WTC11 (cell line): Measurements from ENCODE around the gene GARS1.

ENCODE experiments used
- ARID4B ChIP-seq: sonication (generic); formaldehyde crosslinking; IDR thresholded peaks from 2 replicates; pipeline ENCODE4 v1.8.0; 2023; ENCODE audit warnings: missing genetic modification reagents, mild to moderate bottlenecking, borderline replicate concordance
- ATF2 ChIP-seq: sonication (generic); formaldehyde crosslinking; IDR thresholded peaks from 2 replicates; pipeline ENCODE4 v1.8.1; 2022; ENCODE audit warnings: low read depth, missing genetic modification reagents, borderline replicate concordance
- ESRRA ChIP-seq: sonication (generic); formaldehyde crosslinking; IDR thresholded peaks from 2 replicates; pipeline ENCODE4 v1.8.1; 2022; ENCODE audit warnings: mild to moderate bottlenecking, missing genetic modification reagents, borderline replicate concordance
- NFE2L1 ChIP-seq: sonication (generic); formaldehyde crosslinking; IDR thresholded peaks from 2 replicates; pipeline ENCODE4 v1.8.1; 2023; ENCODE audit warnings: missing genetic modification reagents
- NR1H2 ChIP-seq: sonication (generic); formaldehyde crosslinking; IDR thresholded peaks from 2 replicates; pipeline ENCODE4 v1.9.0; 2021; ENCODE audit warnings: mild to moderate bottlenecking, moderate library complexity, missing genetic modification reagents
- ZBTB21 ChIP-seq: sonication (generic); formaldehyde crosslinking; IDR thresholded peaks from 2 replicates; pipeline ENCODE4 v1.8.1; 2023; ENCODE audit warnings: mild to moderate bottlenecking, missing genetic modification reagents, borderline replicate concordance
- TF ChIP-seq, protein P1 (sequence below): sonication (generic); formaldehyde crosslinking; IDR thresholded peaks from 2 replicates; pipeline ENCODE4 v1.8.1; 2022; ENCODE audit warnings: mild to moderate bottlenecking, moderate library complexity, missing genetic modification reagents
- TF ChIP-seq, protein P2 (sequence below): fragments of 200-600 bp; IDR thresholded peaks from 2 replicates; pipeline ENCODE4 v1.8.0; 2022; ENCODE audit warnings: antibody characterized with exemption
- TF ChIP-seq, protein P3 (sequence below): sonication (generic); formaldehyde crosslinking; conservative IDR thresholded peaks from 2 replicates; pipeline ENCODE4 v1.8.1; 2022; ENCODE audit warnings: mild to moderate bottlenecking, missing genetic modification reagents
- TF ChIP-seq, protein P4 (sequence below): sonication (generic); formaldehyde crosslinking; IDR thresholded peaks from 2 replicates; pipeline ENCODE4 v1.8.0; 2023; ENCODE audit warnings: mild to moderate bottlenecking, missing genetic modification reagents

- TF ChIP-seq, protein P1, sequence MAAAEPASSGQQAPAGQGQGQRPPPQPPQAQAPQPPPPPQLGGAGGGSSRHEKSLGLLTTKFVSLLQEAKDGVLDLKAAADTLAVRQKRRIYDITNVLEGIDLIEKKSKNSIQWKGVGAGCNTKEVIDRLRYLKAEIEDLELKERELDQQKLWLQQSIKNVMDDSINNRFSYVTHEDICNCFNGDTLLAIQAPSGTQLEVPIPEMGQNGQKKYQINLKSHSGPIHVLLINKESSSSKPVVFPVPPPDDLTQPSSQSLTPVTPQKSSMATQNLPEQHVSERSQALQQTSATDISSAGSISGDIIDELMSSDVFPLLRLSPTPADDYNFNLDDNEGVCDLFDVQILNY = peak; percentile 77; the same call in 1 of the 2 replicates
- TF ChIP-seq, protein P2, sequence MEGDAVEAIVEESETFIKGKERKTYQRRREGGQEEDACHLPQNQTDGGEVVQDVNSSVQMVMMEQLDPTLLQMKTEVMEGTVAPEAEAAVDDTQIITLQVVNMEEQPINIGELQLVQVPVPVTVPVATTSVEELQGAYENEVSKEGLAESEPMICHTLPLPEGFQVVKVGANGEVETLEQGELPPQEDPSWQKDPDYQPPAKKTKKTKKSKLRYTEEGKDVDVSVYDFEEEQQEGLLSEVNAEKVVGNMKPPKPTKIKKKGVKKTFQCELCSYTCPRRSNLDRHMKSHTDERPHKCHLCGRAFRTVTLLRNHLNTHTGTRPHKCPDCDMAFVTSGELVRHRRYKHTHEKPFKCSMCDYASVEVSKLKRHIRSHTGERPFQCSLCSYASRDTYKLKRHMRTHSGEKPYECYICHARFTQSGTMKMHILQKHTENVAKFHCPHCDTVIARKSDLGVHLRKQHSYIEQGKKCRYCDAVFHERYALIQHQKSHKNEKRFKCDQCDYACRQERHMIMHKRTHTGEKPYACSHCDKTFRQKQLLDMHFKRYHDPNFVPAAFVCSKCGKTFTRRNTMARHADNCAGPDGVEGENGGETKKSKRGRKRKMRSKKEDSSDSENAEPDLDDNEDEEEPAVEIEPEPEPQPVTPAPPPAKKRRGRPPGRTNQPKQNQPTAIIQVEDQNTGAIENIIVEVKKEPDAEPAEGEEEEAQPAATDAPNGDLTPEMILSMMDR = no peak
- TF ChIP-seq, protein P3, sequence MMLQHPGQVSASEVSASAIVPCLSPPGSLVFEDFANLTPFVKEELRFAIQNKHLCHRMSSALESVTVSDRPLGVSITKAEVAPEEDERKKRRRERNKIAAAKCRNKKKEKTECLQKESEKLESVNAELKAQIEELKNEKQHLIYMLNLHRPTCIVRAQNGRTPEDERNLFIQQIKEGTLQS (CRISPR knock-in tag) = 0 out of 2 replicates have a peak, but pooled peaks have one; percentile 26
- peak; percentile 99 for TF ChIP-seq ARID4B
- TF ChIP-seq NR1H2 (CRISPR knock-in tag) = no peak
- peak; percentile 95; the same call in 1 of the 2 replicates for TF ChIP-seq ESRRA (CRISPR knock-in tag)
- TF ChIP-seq NFE2L1 (CRISPR knock-in tag) = peak; percentile 96
- TF ChIP-seq, protein P4, sequence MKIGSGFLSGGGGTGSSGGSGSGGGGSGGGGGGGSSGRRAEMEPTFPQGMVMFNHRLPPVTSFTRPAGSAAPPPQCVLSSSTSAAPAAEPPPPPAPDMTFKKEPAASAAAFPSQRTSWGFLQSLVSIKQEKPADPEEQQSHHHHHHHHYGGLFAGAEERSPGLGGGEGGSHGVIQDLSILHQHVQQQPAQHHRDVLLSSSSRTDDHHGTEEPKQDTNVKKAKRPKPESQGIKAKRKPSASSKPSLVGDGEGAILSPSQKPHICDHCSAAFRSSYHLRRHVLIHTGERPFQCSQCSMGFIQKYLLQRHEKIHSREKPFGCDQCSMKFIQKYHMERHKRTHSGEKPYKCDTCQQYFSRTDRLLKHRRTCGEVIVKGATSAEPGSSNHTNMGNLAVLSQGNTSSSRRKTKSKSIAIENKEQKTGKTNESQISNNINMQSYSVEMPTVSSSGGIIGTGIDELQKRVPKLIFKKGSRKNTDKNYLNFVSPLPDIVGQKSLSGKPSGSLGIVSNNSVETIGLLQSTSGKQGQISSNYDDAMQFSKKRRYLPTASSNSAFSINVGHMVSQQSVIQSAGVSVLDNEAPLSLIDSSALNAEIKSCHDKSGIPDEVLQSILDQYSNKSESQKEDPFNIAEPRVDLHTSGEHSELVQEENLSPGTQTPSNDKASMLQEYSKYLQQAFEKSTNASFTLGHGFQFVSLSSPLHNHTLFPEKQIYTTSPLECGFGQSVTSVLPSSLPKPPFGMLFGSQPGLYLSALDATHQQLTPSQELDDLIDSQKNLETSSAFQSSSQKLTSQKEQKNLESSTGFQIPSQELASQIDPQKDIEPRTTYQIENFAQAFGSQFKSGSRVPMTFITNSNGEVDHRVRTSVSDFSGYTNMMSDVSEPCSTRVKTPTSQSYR (CRISPR knock-in tag) = peak; percentile 88
- peak; percentile 74; the same call in 1 of the 2 replicates for TF ChIP-seq ATF2 (CRISPR knock-in tag)
- TF ChIP-seq ZBTB21 (CRISPR knock-in tag) = peak; percentile 95
Observed at GRCh38 chr7:30671793-30672465, 77.3 kb downstream of the GARS1 start.
